CD14-positive monocyte (primary cell): ENCODE data around the gene LCN2. TPM values are rescaled to one million over a fixed set of nuclear protein-coding genes. Genes with fewer than 3 reads are reported as not detected.

ENCODE experiments used
- DNase-seq, 3 donors: peaks; one replicate each; pipeline ENCODE4 v3.0.0-alpha.2; 2011 to 2022
- H2AFZ ChIP-seq: 2 replicates; pipeline ENCODE4 v1.6.0; 2012; ENCODE audit warnings: mild to moderate bottlenecking, low read depth, low read length, inconsistent platforms; ENCODE audit not compliant: insufficient read depth, poor library complexity, severe bottlenecking
- H3K27ac ChIP-seq, 2 donors: 1 replicate in 1 of 2; 2 replicates in 1 of 2; pipeline ENCODE4 v1.5.1; 2012 to 2013; ENCODE audit warnings: low read length in 2 of 2, control low read depth in 1 of 2, inconsistent platforms in 1 of 2, low read depth in 1 of 2, mild to moderate bottlenecking in 1 of 2
- H3K27me3 ChIP-seq, 2 donors: one replicate each; pipeline versions ENCODE4 v1.6.0 to v1.6.1; 2011 to 2013; ENCODE audit warnings: low read length in 2 of 2; ENCODE audit not compliant: control insufficient read depth in 2 of 2, insufficient read depth in 2 of 2
- H3K36me3 ChIP-seq, 2 donors: replicated peaks in 1 of 2; 1 replicate in 1 of 2; 2 replicates in 1 of 2; pipeline versions ENCODE4 v1.5.1 to v1.6.1; 2012 to 2013; ENCODE audit warnings: low read length in 2 of 2, control low read depth in 1 of 2, inconsistent platforms in 1 of 2, mild to moderate bottlenecking in 1 of 2; ENCODE audit not compliant: insufficient read depth in 2 of 2, control insufficient read depth in 1 of 2
- H3K4me1 ChIP-seq, 2 donors: 1 replicate in 1 of 2; 2 replicates in 1 of 2; pipeline versions ENCODE4 v1.5.1 to v1.6.1; 2012 to 2013; ENCODE audit warnings: low read length in 2 of 2, control low read depth in 1 of 2, inconsistent platforms in 1 of 2, mild to moderate bottlenecking in 1 of 2, moderate library complexity in 1 of 2; ENCODE audit not compliant: insufficient read depth in 2 of 2, control insufficient read depth in 1 of 2
- H3K4me2 ChIP-seq: replicated peaks from 2 replicates; pipeline ENCODE3; 2012; ENCODE audit warnings: low read length, moderate library complexity, mild to moderate bottlenecking; ENCODE audit not compliant: poor library complexity, severe bottlenecking; ENCODE audit errors: extremely low read depth
- H3K4me3 ChIP-seq, 3 experiments: fragments of 200-600 bp in 1 of 3; sonication (generic) in 1 of 3; replicated peaks in 1 of 3; 1 replicate in 2 of 3; 2 replicates in 1 of 3; pipeline ENCODE4 v1.5.1; 2011 to 2013; ENCODE audit warnings: low read length in 3 of 3, mild to moderate bottlenecking in 3 of 3, control low read depth in 2 of 3, low read depth in 2 of 3, inconsistent platforms in 1 of 3, moderate library complexity in 1 of 3
- H3K79me2 ChIP-seq: 2 replicates; pipeline ENCODE4 v1.6.0; 2012; ENCODE audit warnings: mild to moderate bottlenecking, control low read depth, inconsistent platforms, low read length, moderate library complexity; ENCODE audit not compliant: insufficient read depth
- H3K9ac ChIP-seq: 2 replicates; pipeline ENCODE4 v1.6.0; 2017; ENCODE audit warnings: low read length, mild to moderate bottlenecking; ENCODE audit not compliant: insufficient read depth, poor library complexity, severe bottlenecking
- H3K9me3 ChIP-seq, 2 donors: replicated peaks in 1 of 2; 1 replicate in 1 of 2; 2 replicates in 1 of 2; pipeline versions ENCODE4 v1.5.1 to v1.6.1; 2012 to 2013; ENCODE audit warnings: low read length in 2 of 2, control low read depth in 1 of 2; ENCODE audit not compliant: control insufficient read depth in 1 of 2, insufficient read depth in 1 of 2
- H4K20me1 ChIP-seq: 2 replicates; pipeline ENCODE4 v1.6.0; 2012; ENCODE audit warnings: mild to moderate bottlenecking, low read length, control low read depth, moderate library complexity; ENCODE audit not compliant: insufficient read depth
- H3K27ac Mint-ChIP-seq, 7 donors: one replicate each; pipeline ENCODE4 v1.8.0; 2020; ENCODE audit warnings: mild to moderate bottlenecking in 7 of 7, mixed read lengths in 7 of 7, moderate library complexity in 6 of 7, inconsistent platforms in 2 of 7
- H3K27me3 Mint-ChIP-seq, 3 donors: one replicate each; pipeline ENCODE4 v1.8.0; 2021 to 2022; ENCODE audit warnings: low read depth in 3 of 3, mild to moderate bottlenecking in 3 of 3, mixed read lengths in 3 of 3, moderate library complexity in 3 of 3, inconsistent platforms in 1 of 3
- H3K36me3 Mint-ChIP-seq, 2 donors: one replicate each; pipeline ENCODE4 v1.8.0; 2020; ENCODE audit warnings: mixed read lengths in 2 of 2, inconsistent platforms in 1 of 2, mild to moderate bottlenecking in 1 of 2
- H3K4me1 Mint-ChIP-seq: one replicate; pipeline ENCODE4 v1.8.0; 2020; ENCODE audit warnings: mild to moderate bottlenecking, mixed read lengths
- H3K4me3 Mint-ChIP-seq, 2 donors: one replicate each; pipeline ENCODE4 v1.8.0; 2020; ENCODE audit warnings: mild to moderate bottlenecking in 2 of 2, mixed read lengths in 2 of 2, moderate library complexity in 1 of 2
- H3K9me3 Mint-ChIP-seq, 7 donors: one replicate each; pipeline ENCODE4 v1.8.0; 2020 to 2022; ENCODE audit warnings: mixed read lengths in 7 of 7, mild to moderate bottlenecking in 6 of 7, moderate library complexity in 6 of 7, inconsistent platforms in 2 of 7
- CTCF ChIP-seq: fragments of 200-600 bp; IDR thresholded peaks from one replicate; pipeline ENCODE4 v1.8.0; 2022; ENCODE audit warnings: antibody characterized with exemption, mild to moderate bottlenecking
- WGBS: methylation state at CpG from one replicate; pipeline ENCODE4 v1.1.5; 2013; ENCODE audit warnings: missing lambda C conversion rate; ENCODE audit not compliant: insufficient coverage; 5-methylcytosine and 5-hydroxymethylcytosine counted together
- intact Hi-C, 2 donors: fragments of 100-400 bp; cut with micrococcal nuclease; formaldehyde crosslinking; loops; one replicate each; pipeline versions ENCODE4 v1.15.0 to v1.15.1; 2023
- polyA plus RNA-seq, 3 donors: library from polyadenylated mRNA; depleted of rRNA in 1 of 3; unstranded in 2 of 3; stranded (reverse) in 1 of 3; fragments of 300-500 nt in 2 of 3; fragments of >200 nt in 1 of 3; fragmentation: Illumina TruSeq in 2 of 3; gene quantifications; 1 replicate in 2 of 3; 2 replicates in 1 of 3; pipeline ENCODE4 v1.2.3, GENCODE V29; 2012 to 2021

The LCN2 gene
- polyA plus RNA-seq, 3 donors, result 0.83 TPM; not detected in 2

- H2AFZ ChIP-seq, result no peak overlapping the region
- no peak overlapping the region for H3K27ac ChIP-seq
- Mint-ChIP-seq H3K4me3 (no peak overlapping the region), H3K27me3 (peaks cover 0 to 9% (median 3%) of the 10 kb centered on the region in 3 donors), H3K27ac (peak overlapping the region in 2 of 7 donors; percentile 71 to 80), H3K36me3 (peaks cover 9 to 10% of the 10 kb centered on the region in 2 donors), H3K4me1 (peaks cover 22% of the 10 kb centered on the region), H3K9me3 (no peaks in the 10 kb centered on the region)
- 79% methylated on average over 12 of the region's 14 CpGs for WGBS
- no peaks in the 10 kb centered on the region for H4K20me1 ChIP-seq
- no peak overlapping the region for H3K9ac ChIP-seq
- peaks cover 0 to 16% of the 10 kb centered on the region in 2 donors for H3K27me3 ChIP-seq
- H3K4me2 ChIP-seq, result no peak overlapping the region
- no peaks in the 10 kb centered on the region for H3K9me3 ChIP-seq
- no peak for DNase-seq
- TF ChIP-seq CTCF, result no peak
- peaks cover 12% of the 10 kb centered on the region for H3K79me2 ChIP-seq
- intact Hi-C loops, result no loop called here
- peaks cover 0 to 7% of the 10 kb centered on the region in 2 donors for H3K36me3 ChIP-seq
- peaks cover 23 to 27% of the 10 kb centered on the region in 2 donors for H3K4me1 ChIP-seq
- H3K4me3 ChIP-seq, result no peak overlapping the region
Observed at GRCh38 chr9:128193469-128194096, 44.3 kb downstream of the LCN2 start.

GRCh38 chr9:128201441-128202369, 52.5 kb downstream of the LCN2 start:
- H2AFZ ChIP-seq, result no peak overlapping the region
- no peaks in the 10 kb centered on the region for H4K20me1 ChIP-seq
- peaks cover 13 to 22% of the 10 kb centered on the region in 2 donors for H3K4me1 ChIP-seq
- Mint-ChIP-seq H3K4me3 (no peak overlapping the region), H3K36me3 (peaks cover 0 to 2% of the 10 kb centered on the region in 2 donors), H3K27me3 (peaks cover 13 to 26% (median 18%) of the 10 kb centered on the region in 3 donors), H3K27ac (no peak overlapping the region), H3K9me3 (peaks cover 0 to 8% (median 0%) of the 10 kb centered on the region in 7 donors), H3K4me1 (peaks cover 15% of the 10 kb centered on the region)
- H3K9ac ChIP-seq, result no peak overlapping the region
- TF ChIP-seq CTCF, result no peak
- intact Hi-C loops, result no loop called here
- 100% methylated on average over 3 of the region's 13 CpGs for WGBS
- H3K79me2 ChIP-seq, result no peaks in the 10 kb centered on the region
- H3K9me3 ChIP-seq, result no peaks in the 10 kb centered on the region
- no peak for DNase-seq
- H3K36me3 ChIP-seq, result no peaks in the 10 kb centered on the region
- H3K4me3 ChIP-seq, result no peak overlapping the region
- peaks cover 0 to 18% of the 10 kb centered on the region in 2 donors for H3K27me3 ChIP-seq
- H3K27ac ChIP-seq, result no peak overlapping the region
- no peak overlapping the region for H3K4me2 ChIP-seq
